WTC11 (cell line): ENCODE measurements around the gene PROZ.

ENCODE experiments used
- ATF1 ChIP-seq: sonication (generic); formaldehyde crosslinking; IDR thresholded peaks from 2 replicates; pipeline ENCODE4 v1.8.1; 2023; ENCODE audit warnings: mild to moderate bottlenecking, moderate library complexity, missing genetic modification reagents
- CREB1 ChIP-seq: sonication (generic); formaldehyde crosslinking; IDR thresholded peaks from 2 replicates; pipeline ENCODE4 v1.8.0; 2023; ENCODE audit warnings: mild to moderate bottlenecking, missing genetic modification reagents
- FOXJ3 ChIP-seq: sonication (generic); formaldehyde crosslinking; IDR thresholded peaks from 2 replicates; pipeline ENCODE4 v1.9.0; 2021; ENCODE audit warnings: missing genetic modification reagents, mild to moderate bottlenecking, borderline replicate concordance
- FOXP1 ChIP-seq: sonication (generic); formaldehyde crosslinking; IDR thresholded peaks from 2 replicates; pipeline ENCODE4 v1.8.0; 2022; ENCODE audit warnings: missing genetic modification reagents, mild to moderate bottlenecking, moderate library complexity, borderline replicate concordance
- NFE2L1 ChIP-seq: sonication (generic); formaldehyde crosslinking; IDR thresholded peaks from 2 replicates; pipeline ENCODE4 v1.8.1; 2023; ENCODE audit warnings: missing genetic modification reagents
- NFYB ChIP-seq: sonication (generic); formaldehyde crosslinking; conservative IDR thresholded peaks from 2 replicates; pipeline ENCODE4 v1.8.0; 2022; ENCODE audit warnings: low read depth, missing genetic modification reagents
- ZNF317 ChIP-seq: sonication (generic); formaldehyde crosslinking; IDR thresholded peaks from 2 replicates; pipeline ENCODE4 v1.8.1; 2023; ENCODE audit warnings: low read depth, mild to moderate bottlenecking, moderate library complexity, missing genetic modification reagents, borderline replicate concordance
- TF ChIP-seq, protein P1 (sequence below): sonication (generic); formaldehyde crosslinking; IDR thresholded peaks from 2 replicates; pipeline ENCODE4 v1.8.1; 2023; ENCODE audit warnings: mild to moderate bottlenecking, missing genetic modification reagents, borderline replicate concordance
- TF ChIP-seq, protein P2 (sequence below): fragments of 200-600 bp; IDR thresholded peaks from 2 replicates; pipeline ENCODE4 v1.8.0; 2022; ENCODE audit warnings: antibody characterized with exemption
- TF ChIP-seq, protein P3 (sequence below): sonication (generic); formaldehyde crosslinking; IDR thresholded peaks from 2 replicates; pipeline ENCODE4 v1.8.0; 2023; ENCODE audit warnings: mild to moderate bottlenecking, missing genetic modification reagents

DNA sequence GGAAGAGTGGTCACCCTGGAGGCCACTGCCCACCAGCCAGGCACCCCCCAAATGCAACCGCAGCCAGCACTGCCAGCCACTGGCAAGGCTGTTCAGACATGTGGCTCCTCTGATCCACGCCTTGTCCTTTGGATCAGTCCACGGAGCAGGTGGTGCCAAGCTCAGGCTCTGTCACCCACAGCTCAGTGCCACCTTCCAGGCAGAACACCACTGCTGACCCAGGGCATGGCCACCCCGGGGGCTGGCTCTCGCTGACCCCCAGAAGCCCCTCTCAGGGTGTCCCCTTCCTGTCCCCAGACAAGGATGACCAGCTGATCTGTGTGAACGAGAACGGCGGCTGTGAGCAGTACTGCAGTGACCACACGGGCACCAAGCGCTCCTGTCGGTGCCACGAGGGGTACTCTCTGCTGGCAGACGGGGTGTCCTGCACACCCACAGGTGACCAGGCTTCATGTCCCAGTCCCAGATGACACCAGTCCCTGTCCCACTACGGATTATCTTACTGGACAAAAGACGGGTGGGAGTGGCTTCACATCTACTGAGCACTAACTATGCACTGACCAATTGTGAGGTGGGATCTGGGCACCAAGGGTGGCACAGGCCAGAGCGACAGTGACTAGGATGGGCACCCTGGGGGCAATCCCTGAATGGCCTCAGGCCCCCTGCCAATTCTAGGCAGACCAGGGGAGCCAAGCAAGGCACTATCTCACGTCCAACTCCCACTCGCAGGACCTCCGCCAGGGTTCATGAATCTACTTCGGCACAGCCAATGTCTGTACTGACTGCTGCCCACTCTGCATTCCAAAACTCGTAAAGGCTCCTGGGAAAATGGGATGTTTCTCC lies 42.9 kb upstream of the PROZ start:
- TF ChIP-seq FOXP1 (no peak), ZNF317 (CRISPR knock-in tag) (no peak), FOXJ3 (CRISPR knock-in tag) (no peak), NFYB (CRISPR knock-in tag) (no peak), CREB1 (CRISPR knock-in tag) (no peak), NFE2L1 (no peak), ATF1 (no peak)
- TF ChIP-seq, protein P1, sequence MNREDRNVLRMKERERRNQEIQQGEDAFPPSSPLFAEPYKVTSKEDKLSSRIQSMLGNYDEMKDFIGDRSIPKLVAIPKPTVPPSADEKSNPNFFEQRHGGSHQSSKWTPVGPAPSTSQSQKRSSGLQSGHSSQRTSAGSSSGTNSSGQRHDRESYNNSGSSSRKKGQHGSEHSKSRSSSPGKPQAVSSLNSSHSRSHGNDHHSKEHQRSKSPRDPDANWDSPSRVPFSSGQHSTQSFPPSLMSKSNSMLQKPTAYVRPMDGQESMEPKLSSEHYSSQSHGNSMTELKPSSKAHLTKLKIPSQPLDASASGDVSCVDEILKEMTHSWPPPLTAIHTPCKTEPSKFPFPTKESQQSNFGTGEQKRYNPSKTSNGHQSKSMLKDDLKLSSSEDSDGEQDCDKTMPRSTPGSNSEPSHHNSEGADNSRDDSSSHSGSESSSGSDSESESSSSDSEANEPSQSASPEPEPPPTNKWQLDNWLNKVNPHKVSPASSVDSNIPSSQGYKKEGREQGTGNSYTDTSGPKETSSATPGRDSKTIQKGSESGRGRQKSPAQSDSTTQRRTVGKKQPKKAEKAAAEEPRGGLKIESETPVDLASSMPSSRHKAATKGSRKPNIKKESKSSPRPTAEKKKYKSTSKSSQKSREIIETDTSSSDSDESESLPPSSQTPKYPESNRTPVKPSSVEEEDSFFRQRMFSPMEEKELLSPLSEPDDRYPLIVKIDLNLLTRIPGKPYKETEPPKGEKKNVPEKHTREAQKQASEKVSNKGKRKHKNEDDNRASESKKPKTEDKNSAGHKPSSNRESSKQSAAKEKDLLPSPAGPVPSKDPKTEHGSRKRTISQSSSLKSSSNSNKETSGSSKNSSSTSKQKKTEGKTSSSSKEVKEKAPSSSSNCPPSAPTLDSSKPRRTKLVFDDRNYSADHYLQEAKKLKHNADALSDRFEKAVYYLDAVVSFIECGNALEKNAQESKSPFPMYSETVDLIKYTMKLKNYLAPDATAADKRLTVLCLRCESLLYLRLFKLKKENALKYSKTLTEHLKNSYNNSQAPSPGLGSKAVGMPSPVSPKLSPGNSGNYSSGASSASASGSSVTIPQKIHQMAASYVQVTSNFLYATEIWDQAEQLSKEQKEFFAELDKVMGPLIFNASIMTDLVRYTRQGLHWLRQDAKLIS (CRISPR knock-in tag), result no peak
- TF ChIP-seq, protein P2, sequence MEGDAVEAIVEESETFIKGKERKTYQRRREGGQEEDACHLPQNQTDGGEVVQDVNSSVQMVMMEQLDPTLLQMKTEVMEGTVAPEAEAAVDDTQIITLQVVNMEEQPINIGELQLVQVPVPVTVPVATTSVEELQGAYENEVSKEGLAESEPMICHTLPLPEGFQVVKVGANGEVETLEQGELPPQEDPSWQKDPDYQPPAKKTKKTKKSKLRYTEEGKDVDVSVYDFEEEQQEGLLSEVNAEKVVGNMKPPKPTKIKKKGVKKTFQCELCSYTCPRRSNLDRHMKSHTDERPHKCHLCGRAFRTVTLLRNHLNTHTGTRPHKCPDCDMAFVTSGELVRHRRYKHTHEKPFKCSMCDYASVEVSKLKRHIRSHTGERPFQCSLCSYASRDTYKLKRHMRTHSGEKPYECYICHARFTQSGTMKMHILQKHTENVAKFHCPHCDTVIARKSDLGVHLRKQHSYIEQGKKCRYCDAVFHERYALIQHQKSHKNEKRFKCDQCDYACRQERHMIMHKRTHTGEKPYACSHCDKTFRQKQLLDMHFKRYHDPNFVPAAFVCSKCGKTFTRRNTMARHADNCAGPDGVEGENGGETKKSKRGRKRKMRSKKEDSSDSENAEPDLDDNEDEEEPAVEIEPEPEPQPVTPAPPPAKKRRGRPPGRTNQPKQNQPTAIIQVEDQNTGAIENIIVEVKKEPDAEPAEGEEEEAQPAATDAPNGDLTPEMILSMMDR, result no peak
- TF ChIP-seq, protein P3, sequence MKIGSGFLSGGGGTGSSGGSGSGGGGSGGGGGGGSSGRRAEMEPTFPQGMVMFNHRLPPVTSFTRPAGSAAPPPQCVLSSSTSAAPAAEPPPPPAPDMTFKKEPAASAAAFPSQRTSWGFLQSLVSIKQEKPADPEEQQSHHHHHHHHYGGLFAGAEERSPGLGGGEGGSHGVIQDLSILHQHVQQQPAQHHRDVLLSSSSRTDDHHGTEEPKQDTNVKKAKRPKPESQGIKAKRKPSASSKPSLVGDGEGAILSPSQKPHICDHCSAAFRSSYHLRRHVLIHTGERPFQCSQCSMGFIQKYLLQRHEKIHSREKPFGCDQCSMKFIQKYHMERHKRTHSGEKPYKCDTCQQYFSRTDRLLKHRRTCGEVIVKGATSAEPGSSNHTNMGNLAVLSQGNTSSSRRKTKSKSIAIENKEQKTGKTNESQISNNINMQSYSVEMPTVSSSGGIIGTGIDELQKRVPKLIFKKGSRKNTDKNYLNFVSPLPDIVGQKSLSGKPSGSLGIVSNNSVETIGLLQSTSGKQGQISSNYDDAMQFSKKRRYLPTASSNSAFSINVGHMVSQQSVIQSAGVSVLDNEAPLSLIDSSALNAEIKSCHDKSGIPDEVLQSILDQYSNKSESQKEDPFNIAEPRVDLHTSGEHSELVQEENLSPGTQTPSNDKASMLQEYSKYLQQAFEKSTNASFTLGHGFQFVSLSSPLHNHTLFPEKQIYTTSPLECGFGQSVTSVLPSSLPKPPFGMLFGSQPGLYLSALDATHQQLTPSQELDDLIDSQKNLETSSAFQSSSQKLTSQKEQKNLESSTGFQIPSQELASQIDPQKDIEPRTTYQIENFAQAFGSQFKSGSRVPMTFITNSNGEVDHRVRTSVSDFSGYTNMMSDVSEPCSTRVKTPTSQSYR, result no peak
